ENCODE results near the gene MBOAT7. TPM values are rescaled to one million over a fixed set of nuclear protein-coding genes. Genes with fewer than 3 reads are reported as not detected.
"Not testable (repeated sequence)": the region's sequence is repeated elsewhere in the genome, so short reads cannot be mapped to it uniquely, and the experiment has no call there.

The MBOAT7 gene
- total RNA-seq, 1 experiment from 2014 or later = 100 TPM

- not testable (repeated sequence) for H3K9me3 Mint-ChIP-seq; H2BK20ac ChIP-seq (ENCODE audit: low read depth, low read length, poor library complexity, severe bottlenecking); H2AK5ac ChIP-seq (ENCODE audit: insufficient read length, low read length); H3K4me2 ChIP-seq (ENCODE audit: insufficient read depth, insufficient read length, low read length); H3K4me3 Mint-ChIP-seq; H2BK5ac ChIP-seq (ENCODE audit: insufficient read length, low read length); H3K9me3 ChIP-seq (ENCODE audit: control insufficient read depth, low read depth, low read length); DNase-seq; H3K79me1 ChIP-seq (ENCODE audit: insufficient read depth, low read depth, low read length, poor library complexity, severe bottlenecking); H4K8ac ChIP-seq (replicated peaks; ENCODE audit: insufficient read length, low read depth, low read length); H3T11ph ChIP-seq (ENCODE audit: low read length); H4K20me1 ChIP-seq (ENCODE audit: control insufficient read depth, insufficient read depth, insufficient read length); H3K79me2 ChIP-seq (ENCODE audit: insufficient read depth, low read length); H3K27ac Mint-ChIP-seq; H3K23ac ChIP-seq (ENCODE audit: insufficient read length, low read depth, low read length); H3K18ac ChIP-seq (ENCODE audit: insufficient read length, low read depth, low read length); H3K4ac ChIP-seq (ENCODE audit: low read depth, low read length); H3K9ac ChIP-seq (ENCODE audit: extremely low read depth, insufficient read length, low read length); H3K23me2 ChIP-seq (ENCODE audit: insufficient read length, low read depth, low read length, poor library complexity, severe bottlenecking); H3K56ac ChIP-seq (ENCODE audit: insufficient read length, low read depth, low read length); H2BK12ac ChIP-seq (ENCODE audit: insufficient read length, low read depth, low read length); H2AFZ ChIP-seq (ENCODE audit: low read length); H2BK120ac ChIP-seq (ENCODE audit: low read depth, low read length, poor library complexity, severe bottlenecking); H4K5ac ChIP-seq (ENCODE audit: insufficient read length, low read depth, low read length); H3K14ac ChIP-seq (ENCODE audit: insufficient read depth, low read length); H3K27ac ChIP-seq (ENCODE audit: insufficient read length, low read depth, low read length); H2BK15ac ChIP-seq (ENCODE audit: low read depth, low read length); H4K91ac ChIP-seq (ENCODE audit: insufficient read length, low read depth, low read length); H3K27me3 ChIP-seq (ENCODE audit: insufficient read depth, low read length); H3K4me1 ChIP-seq (ENCODE audit: insufficient read depth, low read length)
- peaks cover 21% of the 10 kb centered on the region for H3K27me3 Mint-ChIP-seq (ENCODE audit: low read depth)
- WGBS (ENCODE audit: extremely low coverage, insufficient read length, low lambda C conversion rate) = no CpG with 5 or more reads among the region's 5 CpGs
- peaks cover 11 to 15% of the 10 kb centered on the region in 2 experiments for H3K4me1 Mint-ChIP-seq
- H3K36me3 Mint-ChIP-seq (ENCODE audit: insufficient read depth in 1 of 3, low read depth in 3 of 3) = peaks cover 9 to 14% (median 10%) of the 10 kb centered on the region in 3 experiments
These were observed 30.3 kb upstream of the MBOAT7 start for GRCh38 chr19:54219702-54220101.

Data from H9 (cell line).